Measurements from ENCODE around the gene PREX1.

GRCh38 chr20:48797275-48797825 lies 30.4 kb downstream of the PREX1 start:
- no peak for TF ChIP-seq CTCF (IDR thresholded peaks at IDR 0.05)
- no peak for TF ChIP-seq POLR2A (IDR thresholded peaks at IDR 0.05)
- no peak for TF ChIP-seq EP300 (IDR thresholded peaks at IDR 0.05)

Data from ovary (tissue), 3 donors.